Neutrophil (primary cell): ENCODE results near the gene HSPB9.
"Not testable (repeated sequence)": the region's sequence is repeated elsewhere in the genome, so short reads cannot be mapped to it uniquely, and the experiment has no call there.

ENCODE experiments used
- H3K27ac ChIP-seq: fragments of 200-600 bp; sonication (generic); 2 replicates; pipeline ENCODE4 v1.5.1; 2016; ENCODE audit warnings: mild to moderate bottlenecking, moderate library complexity
- H3K27me3 ChIP-seq: fragments of 200-600 bp; sonication (generic); 2 replicates; pipeline ENCODE4 v1.6.0; 2016; ENCODE audit warnings: mild to moderate bottlenecking
- H3K36me3 ChIP-seq: fragments of 200-600 bp; sonication (generic); 2 replicates; pipeline ENCODE4 v1.5.1; 2017
- H3K4me1 ChIP-seq, 2 experiments: fragments of 200-600 bp in 1 of 2; sonication (generic) in 1 of 2; 1 replicate in 1 of 2; 2 replicates in 1 of 2; pipeline versions ENCODE4 v1.5.1 to v1.6.1; 2013 to 2016; ENCODE audit warnings: low read depth in 1 of 2, low read length in 1 of 2, mild to moderate bottlenecking in 1 of 2, moderate library complexity in 1 of 2; ENCODE audit not compliant: control insufficient read depth in 1 of 2, insufficient read depth in 1 of 2
- H3K4me3 ChIP-seq, 2 experiments: fragments of 200-600 bp in 1 of 2; sonication (generic) in 1 of 2; 1 replicate in 1 of 2; 2 replicates in 1 of 2; pipeline ENCODE4 v1.5.1; 2013 to 2016; ENCODE audit warnings: low read depth in 1 of 2, low read length in 1 of 2, mild to moderate bottlenecking in 1 of 2, moderate library complexity in 1 of 2
- H3K9me3 ChIP-seq: fragments of 200-600 bp; sonication (generic); 2 replicates; pipeline ENCODE4 v1.5.1; 2016
- TF ChIP-seq, protein P1 (sequence below): fragments of 200-600 bp; sonication (generic); IDR thresholded peaks from 2 replicates; pipeline ENCODE4 v1.5.1; 2016; ENCODE audit warnings: antibody characterized with exemption

HSPB9 gene

DNA sequence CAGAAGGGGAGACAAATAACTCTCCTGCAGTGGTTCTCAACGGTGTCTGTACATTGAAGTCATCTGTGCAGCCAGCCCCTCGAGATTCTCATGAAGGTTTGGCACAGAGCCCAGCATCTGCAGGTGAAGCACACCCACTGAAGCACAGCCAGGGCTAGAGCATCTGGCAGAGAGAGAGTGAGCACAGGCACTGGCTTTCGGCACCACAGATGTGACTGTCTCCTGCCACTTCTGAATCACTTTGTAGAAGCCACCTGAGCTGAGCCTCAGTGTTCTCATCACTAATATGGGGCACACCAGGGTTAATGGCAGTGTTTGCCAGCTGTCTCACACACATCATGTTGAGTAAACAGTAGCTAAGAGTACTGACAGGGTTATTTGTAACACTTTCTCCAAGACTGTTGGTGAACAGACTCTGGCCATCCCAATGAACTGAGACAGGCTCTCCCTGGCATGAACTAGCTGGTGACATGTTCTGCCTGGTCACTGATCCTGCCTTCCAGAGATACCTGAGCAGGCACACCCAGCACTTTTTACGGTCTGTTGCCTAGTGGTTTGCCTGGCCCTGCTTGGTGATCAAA is 10.9 kb downstream of the HSPB9 start:
- Histone ChIP-seq H3K9me3 (no peaks in the 10 kb centered on the region), H3K27me3 (no peaks in the 10 kb centered on the region), H3K36me3 (peaks cover 27% of the 10 kb centered on the region), H3K4me1 (peaks cover 50 to 52% of the 10 kb centered on the region in 2 experiments), H3K27ac (peak overlapping the region; percentile 67), H3K4me3 (no peak overlapping the region)
- TF ChIP-seq, protein P1, sequence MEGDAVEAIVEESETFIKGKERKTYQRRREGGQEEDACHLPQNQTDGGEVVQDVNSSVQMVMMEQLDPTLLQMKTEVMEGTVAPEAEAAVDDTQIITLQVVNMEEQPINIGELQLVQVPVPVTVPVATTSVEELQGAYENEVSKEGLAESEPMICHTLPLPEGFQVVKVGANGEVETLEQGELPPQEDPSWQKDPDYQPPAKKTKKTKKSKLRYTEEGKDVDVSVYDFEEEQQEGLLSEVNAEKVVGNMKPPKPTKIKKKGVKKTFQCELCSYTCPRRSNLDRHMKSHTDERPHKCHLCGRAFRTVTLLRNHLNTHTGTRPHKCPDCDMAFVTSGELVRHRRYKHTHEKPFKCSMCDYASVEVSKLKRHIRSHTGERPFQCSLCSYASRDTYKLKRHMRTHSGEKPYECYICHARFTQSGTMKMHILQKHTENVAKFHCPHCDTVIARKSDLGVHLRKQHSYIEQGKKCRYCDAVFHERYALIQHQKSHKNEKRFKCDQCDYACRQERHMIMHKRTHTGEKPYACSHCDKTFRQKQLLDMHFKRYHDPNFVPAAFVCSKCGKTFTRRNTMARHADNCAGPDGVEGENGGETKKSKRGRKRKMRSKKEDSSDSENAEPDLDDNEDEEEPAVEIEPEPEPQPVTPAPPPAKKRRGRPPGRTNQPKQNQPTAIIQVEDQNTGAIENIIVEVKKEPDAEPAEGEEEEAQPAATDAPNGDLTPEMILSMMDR = no peak

DNA sequence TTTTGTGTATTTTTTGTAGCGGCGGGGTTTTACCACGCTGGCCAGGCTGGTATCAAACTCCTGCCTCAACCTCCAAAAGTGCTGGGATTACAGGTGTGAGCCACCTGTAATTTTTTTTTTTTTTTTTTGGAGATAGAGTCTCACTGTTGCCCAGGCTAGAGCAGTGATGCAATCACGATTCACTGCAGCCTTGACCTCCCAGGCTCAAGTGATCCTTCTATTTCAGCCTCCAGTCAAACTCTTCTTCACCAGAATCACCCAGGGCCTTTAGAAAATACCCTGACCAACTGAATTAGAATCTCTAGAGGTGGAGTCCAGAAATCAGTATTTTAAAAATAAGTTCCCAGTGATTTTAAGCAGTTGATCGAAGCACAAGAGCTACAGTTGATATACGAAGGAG is 12.5 kb downstream of the HSPB9 start:
- peak overlapping the region; percentile 87 for H3K27ac ChIP-seq
- H3K27me3 ChIP-seq = no peaks in the 10 kb centered on the region
- peaks cover 18% of the 10 kb centered on the region for H3K36me3 ChIP-seq
- TF ChIP-seq, protein P1 = no peak
- H3K4me1 ChIP-seq = peaks cover 50 to 52% of the 10 kb centered on the region in 2 experiments
- H3K9me3 ChIP-seq = no peaks in the 10 kb centered on the region
- H3K4me3 ChIP-seq = peak overlapping the region in 1 of 2 experiments; percentile 7

DNA sequence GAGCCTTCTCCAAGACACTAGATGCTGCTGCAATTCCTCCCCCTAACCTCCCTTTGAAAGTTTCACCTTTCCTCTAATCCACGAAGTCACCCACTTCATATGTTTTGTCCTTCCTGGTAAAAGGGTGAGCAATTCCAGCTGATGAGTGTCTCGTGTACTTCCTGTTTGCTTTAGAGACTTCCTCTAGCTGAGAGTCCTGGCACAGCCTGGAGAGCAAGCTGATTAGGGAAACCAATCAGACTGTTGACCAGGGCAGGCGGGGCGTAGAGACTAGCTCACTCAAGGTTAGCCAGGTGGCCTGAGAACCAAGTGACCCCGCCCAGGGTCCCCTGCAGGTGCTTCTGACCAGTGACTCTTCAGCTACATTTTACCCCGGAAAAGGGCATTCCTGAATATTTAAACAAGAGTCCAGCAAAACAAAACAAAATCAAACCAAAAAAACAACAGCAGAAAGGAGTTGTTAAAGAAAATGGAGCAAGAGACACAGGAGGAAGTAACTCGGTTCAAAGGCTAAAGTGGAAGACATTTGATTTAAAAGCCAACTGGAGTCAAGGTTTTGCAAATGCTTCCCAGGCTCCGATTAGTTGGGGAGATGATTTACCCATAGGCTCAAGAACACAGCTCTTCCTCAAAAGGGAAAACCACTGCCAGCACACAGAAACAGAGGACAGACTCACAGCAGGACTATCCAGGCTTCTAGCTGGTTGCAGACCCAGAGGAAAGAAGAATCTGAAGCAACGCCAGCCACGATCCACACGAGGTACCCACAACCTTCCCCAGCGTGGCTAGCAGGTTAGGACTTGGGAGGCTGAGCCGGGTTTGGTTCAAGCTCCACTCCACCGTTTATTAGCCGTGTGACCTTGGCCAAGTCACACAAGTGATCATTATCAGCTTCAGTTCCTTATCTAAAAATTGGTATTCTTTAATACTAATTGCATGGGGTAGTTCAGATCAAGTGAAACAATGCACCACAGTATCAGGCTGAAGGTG is 13.4 kb downstream of the HSPB9 start:
- Histone ChIP-seq H3K27ac (peak overlapping the region; percentile 87), H3K27me3 (no peaks in the 10 kb centered on the region), H3K36me3 (peaks cover 13% of the 10 kb centered on the region), H3K9me3 (no peaks in the 10 kb centered on the region), H3K4me1 (peaks cover 50 to 51% of the 10 kb centered on the region in 2 experiments), H3K4me3 (peak overlapping the region in 1 of 2 experiments; percentile 7)
- TF ChIP-seq, protein P1 = no peak

DNA sequence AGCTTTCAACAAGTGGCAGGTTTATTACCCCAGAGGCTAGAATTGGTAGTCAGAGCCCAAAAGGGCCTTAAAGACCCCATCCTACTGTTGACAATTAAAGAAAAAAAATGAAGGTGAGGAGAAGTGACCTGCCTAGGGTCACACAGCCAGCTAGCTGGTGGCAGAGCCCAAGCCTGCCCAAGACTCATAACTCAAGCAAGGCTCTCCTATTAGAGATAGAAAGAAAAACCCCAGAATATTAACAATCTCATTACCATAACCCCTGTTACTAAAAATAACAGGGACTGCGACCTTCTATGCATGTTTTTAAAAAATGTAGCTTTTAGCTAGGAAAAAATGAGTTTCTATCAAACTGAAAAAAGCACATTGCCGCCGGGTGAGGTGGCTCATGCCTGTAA is 14.0 kb downstream of the HSPB9 start:
- Histone ChIP-seq H3K27me3 (no peaks in the 10 kb centered on the region), H3K27ac (peak overlapping the region; percentile 87), H3K4me1 (peaks cover 44 to 47% of the 10 kb centered on the region in 2 experiments), H3K9me3 (no peaks in the 10 kb centered on the region), H3K4me3 (no peak overlapping the region), H3K36me3 (peaks cover 20% of the 10 kb centered on the region)
- TF ChIP-seq, protein P1 = no peak

DNA sequence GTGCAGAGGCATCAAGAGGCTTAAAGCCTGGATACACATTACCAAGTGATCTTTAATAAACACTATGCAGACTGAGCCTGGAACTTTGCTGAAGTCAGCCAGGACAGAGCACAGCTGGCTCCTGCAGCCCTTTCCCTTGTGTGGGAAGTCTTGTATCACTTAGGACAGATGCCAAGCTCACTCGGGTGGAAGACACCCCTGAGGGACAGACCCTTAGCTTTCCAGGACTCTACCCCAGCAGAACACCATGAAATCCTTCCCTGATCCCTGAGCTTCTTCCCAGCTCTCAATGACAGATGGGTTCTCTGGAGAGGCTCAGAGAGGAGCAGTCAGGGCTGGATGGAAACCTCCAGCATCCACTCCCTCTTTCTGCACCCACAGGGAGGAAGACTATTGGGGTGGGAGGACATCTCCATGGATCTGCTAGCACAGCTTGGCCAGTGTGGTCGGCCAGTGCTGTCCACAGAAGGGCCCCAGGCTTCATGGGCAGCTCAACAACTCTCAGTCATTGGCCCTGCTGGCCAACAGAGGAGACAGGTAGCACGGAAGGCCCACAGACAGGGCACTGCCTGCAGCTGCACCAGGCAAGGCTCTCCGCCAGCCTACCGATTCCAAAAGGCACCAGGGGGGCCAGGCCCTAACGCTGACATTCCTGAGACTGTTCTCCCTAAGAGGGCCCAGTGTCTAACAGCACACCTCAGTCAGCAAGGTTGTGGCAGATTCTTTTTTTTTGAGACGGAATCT is 16.3 kb downstream of the HSPB9 start:
- no peak overlapping the region for H3K4me3 ChIP-seq
- H3K27ac ChIP-seq = peak overlapping the region; percentile 38
- no peaks in the 10 kb centered on the region for H3K9me3 ChIP-seq
- TF ChIP-seq, protein P1 = no peak
- H3K27me3 ChIP-seq = no peaks in the 10 kb centered on the region
- peaks cover 23 to 24% of the 10 kb centered on the region in 2 experiments for H3K4me1 ChIP-seq
- peaks cover 41% of the 10 kb centered on the region for H3K36me3 ChIP-seq

DNA sequence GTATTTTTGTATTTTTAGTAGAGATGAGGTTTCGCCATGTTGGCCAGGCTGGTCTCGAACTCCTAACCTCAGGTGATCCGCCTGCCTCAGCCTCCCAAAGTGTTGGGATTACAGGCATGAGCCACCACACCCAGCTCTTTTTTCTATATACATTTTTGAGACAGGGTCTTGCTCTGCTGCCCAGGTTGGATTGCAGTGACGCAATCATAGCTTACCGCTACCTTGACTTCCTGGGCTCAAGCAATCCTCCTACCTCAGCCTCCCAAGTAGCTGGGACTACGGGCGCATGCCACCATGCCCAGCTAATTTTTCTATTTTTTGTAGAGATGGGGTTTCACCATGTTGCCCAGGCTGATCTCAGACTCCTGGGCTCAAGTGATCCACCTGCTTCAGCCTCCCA is 18.1 kb downstream of the HSPB9 start:
- H3K27ac ChIP-seq, H3K27me3 ChIP-seq, H3K4me3 ChIP-seq, H3K9me3 ChIP-seq: not testable (repeated sequence)
- H3K36me3 ChIP-seq = peaks cover 50% of the 10 kb centered on the region
- peaks cover 10 to 15% of the 10 kb centered on the region in 2 experiments for H3K4me1 ChIP-seq
